T47D (cell line): Measurements from ENCODE around the gene RBMS1.

Experiments used
- DNase-seq, 2 experiments: peaks; one replicate each; pipeline versions ENCODE4 v3.0.0 to v3.0.0-alpha.2; 2011 to 2012; ENCODE audit warnings: low read depth in 1 of 2, low spot score in 1 of 2
- JUND ChIP-seq: IDR thresholded peaks from 2 replicates; pipeline ENCODE4 v1.6.1; 2012; ENCODE audit warnings: low read depth
- in situ Hi-C: cut with HindIII; loops from 2 replicates; pipeline ENCODE4 v1.10.0; 2016; ENCODE audit warnings: low sequenced_read_pairs, low pct_unique_long_range_greater_than_20kb

The RBMS1 gene

DNA sequence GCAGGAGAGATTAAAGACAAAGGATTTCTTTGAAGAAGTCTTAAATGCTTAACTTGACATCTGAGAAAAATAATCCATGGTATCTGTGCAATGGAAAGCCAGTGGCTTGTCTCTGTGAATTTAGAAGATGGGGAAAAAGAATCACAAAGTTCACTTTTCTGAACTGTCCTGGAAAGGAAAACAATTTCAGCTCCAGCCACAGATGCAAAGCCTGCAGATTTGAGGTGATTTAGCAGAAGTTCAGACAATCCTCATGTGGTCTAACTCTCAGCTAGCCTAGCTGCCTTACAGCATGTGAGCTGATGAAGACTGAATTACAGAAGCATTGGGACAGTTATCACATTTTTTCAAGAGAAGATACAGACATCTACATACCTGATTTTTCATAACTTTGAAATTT, 166.8 kb downstream of the RBMS1 start:
- no peak for DNase-seq
- in situ Hi-C loops = no loop called here
- no peak for TF ChIP-seq JUND

DNA sequence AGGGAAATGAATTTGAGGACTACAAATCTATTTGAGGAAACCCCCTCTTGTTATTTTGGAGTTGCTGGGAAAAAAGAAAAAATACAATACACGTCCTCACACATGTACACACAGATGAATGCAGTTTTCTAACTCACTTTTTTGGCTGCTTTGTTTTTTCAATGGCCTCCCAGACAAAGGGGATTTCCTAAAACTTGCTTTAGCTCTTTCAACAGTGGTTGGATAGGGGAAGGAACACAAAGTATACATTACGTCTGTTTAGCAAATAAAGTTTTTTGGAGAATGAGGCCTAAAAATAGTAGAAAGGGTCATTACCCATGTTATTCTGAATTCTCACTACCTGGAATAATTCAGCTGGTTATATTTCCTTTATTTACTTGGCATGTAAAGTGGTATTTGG, 168.2 kb downstream of the RBMS1 start:
- TF ChIP-seq JUND = no peak
- DNase-seq = no peak
- in situ Hi-C loops = no loop called here

DNA sequence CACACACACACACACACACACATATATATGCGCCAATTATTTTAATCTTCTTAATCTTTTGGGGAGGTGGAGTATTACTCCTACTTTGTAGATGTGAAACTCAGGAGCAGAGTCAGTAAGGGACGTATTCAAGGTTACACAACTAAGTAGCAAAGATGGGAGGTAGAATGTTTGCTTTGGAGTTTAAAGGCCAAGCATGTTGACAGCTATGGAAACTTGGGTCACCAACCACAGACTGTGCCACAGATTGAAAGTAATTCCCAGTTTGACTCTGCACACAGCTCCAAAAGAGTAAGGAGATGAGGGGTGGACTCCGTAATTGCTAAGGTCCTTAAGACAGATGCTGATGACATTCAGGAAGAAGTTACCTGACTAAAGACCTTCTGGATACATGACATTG, 168.7 kb downstream of the RBMS1 start:
- no peak for TF ChIP-seq JUND
- DNase-seq = no peak
- in situ Hi-C loops = no loop called here

GRCh38 chr2:160324161-160324800, 169.3 kb downstream of the RBMS1 start:
- in situ Hi-C loops = no loop called here
- no peak for TF ChIP-seq JUND
- peak; percentile 2 to 53 for DNase-seq

- no peak for TF ChIP-seq JUND
- no peak for DNase-seq
- in situ Hi-C loops = no loop called here
Observed at GRCh38 chr2:160322320-160322719, 171.3 kb downstream of the RBMS1 start.

- in situ Hi-C loops = no loop called here
- no peak for TF ChIP-seq JUND
- DNase-seq = no peak
Observed at GRCh38 chr2:160321006-160321405, 172.6 kb downstream of the RBMS1 start.

- no peak for DNase-seq
- no peak for TF ChIP-seq JUND
- in situ Hi-C loops = no loop called here
Observed at GRCh38 chr2:160319700-160320099, 173.9 kb downstream of the RBMS1 start.

- no peak for TF ChIP-seq JUND
- no peak for DNase-seq
- in situ Hi-C loops = no loop called here
Observed at GRCh38 chr2:160318218-160318617, 175.4 kb downstream of the RBMS1 start.

DNA sequence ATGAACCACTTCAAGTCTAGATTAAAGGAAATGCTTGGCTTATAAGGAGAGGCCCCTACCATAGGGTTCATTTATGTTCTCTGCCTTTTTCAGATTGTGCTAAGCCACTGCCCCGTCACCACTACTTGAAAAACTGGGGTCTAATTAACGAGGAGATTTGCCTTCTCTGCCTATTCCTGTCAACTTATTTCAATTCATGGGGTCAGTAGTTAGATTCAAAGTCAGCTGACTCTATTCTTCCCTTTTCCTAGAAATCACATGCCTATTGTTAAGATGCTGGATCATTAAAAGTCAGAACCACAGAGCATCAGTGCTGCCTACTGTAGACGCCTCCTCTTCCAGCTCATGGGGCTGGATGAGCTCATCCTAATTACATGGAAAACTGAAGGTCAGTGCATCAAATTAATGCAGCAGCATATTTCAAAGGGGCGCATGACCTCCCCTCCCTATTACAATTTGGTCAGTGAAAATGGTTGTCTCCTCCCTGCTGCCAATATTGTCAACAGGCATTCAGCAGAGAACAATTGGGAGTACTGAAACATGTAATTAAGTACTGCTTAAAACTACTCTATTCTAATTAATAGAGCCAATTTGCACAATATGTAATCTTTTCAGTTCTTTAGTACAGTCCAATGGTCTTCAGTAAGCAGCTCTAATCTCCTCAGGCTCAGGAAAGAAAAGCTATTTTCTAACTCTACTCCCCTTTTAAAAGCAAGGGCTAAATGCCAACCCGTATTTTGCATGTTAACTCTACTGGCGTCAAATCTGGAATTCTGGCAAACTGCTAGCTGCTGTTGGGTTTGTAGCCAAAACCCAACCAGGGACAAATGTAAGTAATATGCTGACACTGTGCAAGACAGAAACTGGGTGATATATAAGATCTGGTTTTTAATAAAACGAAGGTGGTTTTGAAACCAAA, 176.2 kb downstream of the RBMS1 start:
- no peak for TF ChIP-seq JUND
- DNase-seq = no peak
- in situ Hi-C loops = no loop called here

DNA sequence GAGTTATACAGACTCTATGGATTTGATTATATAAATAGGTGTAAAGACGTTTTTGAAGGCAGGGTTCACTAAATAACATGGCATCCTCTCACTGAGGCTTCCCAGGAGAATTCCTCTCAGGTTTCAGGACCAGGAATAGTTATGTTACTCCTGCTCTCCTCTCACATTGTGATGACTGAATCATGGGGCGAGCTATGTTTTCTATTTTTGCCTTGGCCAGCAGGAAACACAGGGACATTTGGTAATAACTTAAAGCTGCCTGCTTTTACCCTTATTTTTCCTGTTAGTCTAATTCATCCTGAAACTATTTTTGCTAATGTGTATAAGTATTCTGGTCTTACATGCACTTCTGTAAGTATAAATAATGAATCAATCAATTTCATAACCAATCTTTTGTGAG, 178.3 kb downstream of the RBMS1 start:
- in situ Hi-C loops = no loop called here
- no peak for DNase-seq
- TF ChIP-seq JUND = no peak

DNA sequence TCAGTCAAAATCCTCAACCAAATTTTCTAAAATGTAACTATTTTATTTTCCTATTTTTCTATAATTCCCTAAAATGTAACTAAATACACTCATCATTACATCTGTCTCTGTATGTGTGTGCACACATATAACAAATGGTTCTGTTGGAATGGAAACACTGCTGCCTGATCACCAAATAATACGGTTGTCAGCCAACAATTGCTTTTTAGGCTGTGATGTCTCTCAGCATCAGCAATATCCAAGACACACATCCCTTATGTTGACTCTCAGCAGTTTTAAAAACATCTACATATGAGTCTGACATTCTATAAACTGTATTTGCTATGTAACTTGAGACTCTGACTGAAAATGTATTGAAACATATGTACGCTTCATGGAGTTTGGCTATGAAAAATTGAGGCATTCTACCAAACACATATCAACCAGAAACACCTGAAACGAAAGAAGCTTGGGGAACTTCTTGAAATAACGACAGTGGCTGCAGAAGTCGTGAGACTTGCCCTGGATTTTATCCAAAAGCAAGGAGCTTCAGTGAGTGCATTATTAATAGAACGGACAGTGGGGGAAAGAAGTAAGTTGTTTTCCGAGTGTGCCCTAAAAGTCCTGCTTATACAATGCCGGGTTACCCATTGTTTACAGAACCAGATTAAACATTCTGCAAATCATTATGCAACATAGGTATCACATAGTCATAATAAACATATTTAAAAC, 183.3 kb downstream of the RBMS1 start:
- TF ChIP-seq JUND = no peak
- no peak for DNase-seq
- in situ Hi-C loops = no loop called here

DNA sequence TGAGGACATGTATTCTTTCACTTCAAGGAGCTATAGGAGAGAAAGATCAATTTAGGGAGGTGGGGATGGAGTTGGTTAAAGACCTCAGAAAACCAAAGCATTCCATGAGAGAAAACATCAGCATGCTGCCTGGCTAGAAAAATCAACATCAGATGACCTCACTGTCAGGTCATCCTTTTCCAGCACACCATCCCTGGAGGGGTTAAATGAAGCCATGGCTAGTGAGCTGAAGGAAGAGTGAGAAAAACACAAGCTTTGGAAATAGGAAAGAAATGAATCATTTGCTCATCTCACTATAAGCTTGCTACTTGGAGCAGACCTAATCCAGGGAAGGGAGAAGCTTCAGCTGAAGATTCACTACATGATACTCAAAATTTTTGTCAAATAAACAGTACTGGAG, 184.0 kb downstream of the RBMS1 start:
- no peak for TF ChIP-seq JUND
- in situ Hi-C loops = no loop called here
- no peak for DNase-seq

GRCh38 chr2:160308915-160309314, 184.7 kb downstream of the RBMS1 start:
- in situ Hi-C loops = no loop called here
- no peak for TF ChIP-seq JUND
- DNase-seq = no peak
